ENCODE measurements around the gene AGFG1.

AGFG1 gene

GRCh38 chr2:227462462-227462951 lies 9.4 kb upstream of the AGFG1 start:
- DNase-seq = no peak

- DNase-seq = no peak
Observed at GRCh38 chr2:227462972-227463931, 8.7 kb upstream of the AGFG1 start.

- DNase-seq = no peak
Observed at GRCh38 chr2:227464361-227464760, 7.6 kb upstream of the AGFG1 start.

- DNase-seq = no peak
Observed at GRCh38 chr2:227464851-227465250, 7.1 kb upstream of the AGFG1 start.

- no peak for DNase-seq
Observed at GRCh38 chr2:227466887-227467600, 4.9 kb upstream of the AGFG1 start.

GRCh38 chr2:227471412-227471811 lies 544 bp upstream of the AGFG1 start:
- DNase-seq = no peak

GRCh38 chr2:227472265-227473121 lies 537 bp downstream of the AGFG1 start:
- DNase-seq = no peak

GRCh38 chr2:227473122-227473461 lies 1.1 kb downstream of the AGFG1 start:
- no peak for DNase-seq

- DNase-seq = no peak
Observed at GRCh38 chr2:227473806-227474205, 1.9 kb downstream of the AGFG1 start.

- no peak for DNase-seq
Observed at GRCh38 chr2:227474410-227474809, 2.5 kb downstream of the AGFG1 start.

GRCh38 chr2:227477291-227477690 lies 5.3 kb downstream of the AGFG1 start:
- no peak for DNase-seq

- no peak for DNase-seq
Observed at GRCh38 chr2:227479865-227480475, 8.0 kb downstream of the AGFG1 start.

- no peak for DNase-seq
Observed at GRCh38 chr2:227480528-227480927, 8.6 kb downstream of the AGFG1 start.

GRCh38 chr2:227482638-227483340 lies 10.8 kb downstream of the AGFG1 start:
- no peak for DNase-seq

- no peak for DNase-seq
Observed at GRCh38 chr2:227485429-227485828, 13.5 kb downstream of the AGFG1 start.

GRCh38 chr2:227486688-227487087 lies 14.7 kb downstream of the AGFG1 start:
- no peak for DNase-seq

- no peak for DNase-seq
Observed at GRCh38 chr2:227488045-227488444, 16.1 kb downstream of the AGFG1 start.

- DNase-seq = no peak
Observed at GRCh38 chr2:227491386-227491785, 19.4 kb downstream of the AGFG1 start.

GRCh38 chr2:227493524-227493923 lies 21.6 kb downstream of the AGFG1 start:
- DNase-seq = no peak

GRCh38 chr2:227497158-227497557 lies 25.2 kb downstream of the AGFG1 start:
- DNase-seq = no peak

GRCh38 chr2:227499627-227500300 lies 27.8 kb downstream of the AGFG1 start:
- DNase-seq = no peak
